NB4 (cell line): ENCODE data around the gene UBE2J2.
A peak's percentile ranks its signal among the peaks of the same experiment; 100 is the strongest.

Source experiments
- DNase-seq: peaks from one replicate; pipeline ENCODE4 v3.0.0; 2010; ENCODE audit warnings: low read depth
- H3K4me3 ChIP-seq: one replicate; pipeline ENCODE4 v1.5.1; 2011; ENCODE audit warnings: mild to moderate bottlenecking, low read depth, low read length, moderate library complexity
- CTCF ChIP-seq: IDR thresholded peaks from one replicate; pipeline ENCODE4 v1.5.1; 2012; ENCODE audit warnings: low read depth, low read length
- MAX ChIP-seq: IDR thresholded peaks from 2 replicates; pipeline ENCODE4 v1.6.1; 2011; ENCODE audit warnings: low read depth, low read length
- MYC ChIP-seq: IDR thresholded peaks from 2 replicates; pipeline ENCODE4 v1.6.1; 2011; ENCODE audit warnings: low read depth, low read length
- POLR2A ChIP-seq: IDR thresholded peaks from 2 replicates; pipeline ENCODE4 v1.6.1; 2011; ENCODE audit warnings: mild to moderate bottlenecking; ENCODE audit not compliant: insufficient read length; ENCODE audit errors: extremely low read depth

Gene UBE2J2

GRCh38 chr1:1274931-1275431 lies 1.3 kb upstream of the UBE2J2 start:
- no peak for DNase-seq
- TF ChIP-seq MAX (no peak), POLR2A (no peak), CTCF (no peak), MYC (no peak)
- H3K4me3 ChIP-seq: no peak overlapping the region

- TF ChIP-seq MYC (no peak), POLR2A (no peak), CTCF (no peak), MAX (no peak)
- no peak for DNase-seq
- peak overlapping the region; percentile 53 for H3K4me3 ChIP-seq
Measured at GRCh38 chr1:1274299-1274930, 761 bp upstream of the UBE2J2 start.

- no peak for DNase-seq
- TF ChIP-seq POLR2A: no peak
- no peak for TF ChIP-seq MYC
- TF ChIP-seq MAX: no peak
- TF ChIP-seq CTCF: no peak
- H3K4me3 ChIP-seq: peak overlapping the region; percentile 79
Measured at GRCh38 chr1:1273209-1273511, 494 bp downstream of the UBE2J2 start.

GRCh38 chr1:1272341-1273208 lies 1.1 kb downstream of the UBE2J2 start:
- TF ChIP-seq MYC (no peak), POLR2A (no peak), MAX (no peak), CTCF (no peak)
- no peak for DNase-seq
- peak overlapping the region; percentile 79 for H3K4me3 ChIP-seq

GRCh38 chr1:1270813-1271212 lies 2.8 kb downstream of the UBE2J2 start:
- H3K4me3 ChIP-seq: no peak overlapping the region
- no peak for DNase-seq
- no peak for TF ChIP-seq MAX
- TF ChIP-seq POLR2A: no peak
- TF ChIP-seq MYC: no peak
- TF ChIP-seq CTCF: no peak
